ENCODE measurements around the gene MRPS12. TPM values are rescaled to one million over a fixed set of nuclear protein-coding genes. Genes with fewer than 3 reads are reported as not detected.

The MRPS12 gene
- total and polyA plus RNA-seq, 2 of the 13 experiments (the other 11 are each of a cell fraction or from before 2014, with no cell fraction given) = 27.5 to 54.8 TPM

- Histone ChIP-seq H3K9ac (ENCODE audit: insufficient read depth, low read depth, low read length) (no peak overlapping the region), H3K79me2 (ENCODE audit: insufficient read depth, low read length) (no peaks in the 10 kb centered on the region), H4K20me1 (ENCODE audit: insufficient read depth, low read length) (no peaks in the 10 kb centered on the region), H3K4me3 (replicated peaks in 1 of 3; ENCODE audit: insufficient read depth in 1 of 3, low read depth in 2 of 3, low read length in 3 of 3) (no peak overlapping the region), H3K9me3 (ENCODE audit: low read length) (no peaks in the 10 kb centered on the region), H3K4me2 (ENCODE audit: low read depth, low read length) (no peak overlapping the region), H2AFZ (ENCODE audit: low read length) (no peak overlapping the region), H3K27me3 (ENCODE audit: control insufficient read depth in 1 of 2, insufficient read depth in 2 of 2, low read length in 2 of 2) (no peaks in the 10 kb centered on the region), H3K4me1 (ENCODE audit: insufficient read depth, low read length) (0 out of 2 replicates have a peak, but pooled peaks cover 10% of the 10 kb centered on the region), H3K36me3 (replicated peaks in 1 of 2; ENCODE audit: control insufficient read depth in 1 of 2, insufficient read depth in 2 of 2, low read length in 2 of 2) (peaks cover 4 to 12% of the 10 kb centered on the region in 2 experiments; a peak in 3 of 5 replicates), H3K27ac (ENCODE audit: extremely low read length, insufficient read depth, low read length) (no peak overlapping the region)
- ChIA-PET CTCF (ENCODE audit: low intra/inter-chr PET ratio, low total read pairs) (no interaction called here), POLR2A (interaction anchor here (0.5 to 1.6 kb wide), 2 partner anchors 21 to 194 kb away, joined by 3 to 4 read pairs; partner anchors contain the start of genes MRPS12 and SARS2)
- BruUV-seq (replicated peaks) = no TSS peak
- ATAC-seq = no peak
- intact Hi-C loops (cut with micrococcal nuclease; ENCODE audit: unreplicated experiment) (no loop called here), in situ Hi-C loops (cut with HindIII; ENCODE audit: extremely low pct_ligation_motif_present, low pct_unique_long_range_greater_than_20kb) (loop anchor here (25.0 kb wide), 1 partner anchor 172 kb away; the partner anchor contains the start of gene CAPN12)
- 93% methylated on average over 6 of the region's 10 CpGs for WGBS (ENCODE audit: low lambda C conversion rate)
- FAIRE-seq = no peak
- no peak for DNase-seq (ENCODE audit: low spot score)
- TF ChIP-seq POLR2AphosphoS2 (IDR thresholded peaks at IDR 0.05; ENCODE audit: low read depth, low read length) = 0 out of 2 replicates have a peak, but pooled peaks have one; percentile 39
- TF ChIP-seq ZNF281 (CRISPR knock-in tag; IDR thresholded peaks at IDR 0.05; ENCODE audit: borderline replicate concordance) = no peak
Measured at GRCh38 chr19:38908911-38909310, 21.8 kb upstream of the MRPS12 start.

DNA sequence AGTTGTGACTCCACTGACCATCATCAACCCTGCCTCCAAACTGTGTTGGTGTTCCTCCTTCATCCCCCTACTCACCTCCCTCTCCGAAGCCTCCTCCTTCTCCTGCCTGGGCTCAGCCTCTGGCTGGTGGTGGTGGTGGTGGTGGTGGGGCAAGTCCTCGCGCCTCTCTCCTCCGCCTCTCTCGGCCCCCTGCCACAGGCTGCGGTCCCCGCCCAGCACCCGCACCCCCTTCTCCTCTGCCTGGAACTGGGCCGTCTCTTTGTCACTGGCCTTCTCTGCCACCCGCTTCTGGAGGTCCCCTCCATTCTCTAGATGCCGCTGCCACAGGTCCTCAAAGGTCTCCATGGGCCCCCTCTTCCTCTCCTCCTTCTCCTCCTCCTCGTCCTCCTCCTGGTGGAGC lies 20.3 kb upstream of the MRPS12 start:
- no peak overlapping the region for H3K27ac ChIP-seq (ENCODE audit: extremely low read length, insufficient read depth, low read length)
- WGBS (ENCODE audit: low lambda C conversion rate) = 87% methylated on average over 12 of the region's 12 CpGs
- ChIA-PET CTCF (ENCODE audit: low intra/inter-chr PET ratio, low total read pairs) (no interaction called here), POLR2A (no interaction called here)
- H3K9me3 ChIP-seq (ENCODE audit: low read length) = no peaks in the 10 kb centered on the region
- no peak overlapping the region for H2AFZ ChIP-seq (ENCODE audit: low read length)
- DNase-seq (ENCODE audit: low spot score) (no peak), FAIRE-seq (no peak), ATAC-seq (no peak; the same call in 2 of the 3 replicates)
- H3K79me2 ChIP-seq (ENCODE audit: insufficient read depth, low read length) = no peaks in the 10 kb centered on the region
- intact Hi-C loops (cut with micrococcal nuclease; ENCODE audit: unreplicated experiment) (no loop called here), in situ Hi-C loops (cut with HindIII; ENCODE audit: extremely low pct_ligation_motif_present, low pct_unique_long_range_greater_than_20kb) (loop anchor here (25.0 kb wide), 1 partner anchor 173 kb away; the partner anchor contains the start of gene CAPN12)
- TF ChIP-seq SALL1 (CRISPR knock-in tag; IDR thresholded peaks at IDR 0.05) (no peak), ZNF367 (CRISPR knock-in tag; IDR thresholded peaks at IDR 0.05; ENCODE audit: borderline replicate concordance) (no peak), BRD4 (CRISPR knock-in tag; IDR thresholded peaks at IDR 0.05) (no peak), ZNF629 (CRISPR knock-in tag; conservative IDR thresholded peaks at IDR 0.05) (no peak), ZSCAN22 (CRISPR knock-in tag; IDR thresholded peaks at IDR 0.05) (no peak), ZNF331 (CRISPR knock-in tag; IDR thresholded peaks at IDR 0.05) (no peak), GATA4 (IDR thresholded peaks at IDR 0.05; ENCODE audit: borderline replicate concordance, low read depth) (no peak), NFATC3 (CRISPR knock-in tag; IDR thresholded peaks at IDR 0.05) (no peak), ZBTB21 (CRISPR knock-in tag; IDR thresholded peaks at IDR 0.05) (no peak), ZNF652 (CRISPR knock-in tag; IDR thresholded peaks at IDR 0.05; ENCODE audit: borderline replicate concordance, low read depth) (no peak), ZFP36L1 (CRISPR knock-in tag; IDR thresholded peaks at IDR 0.05) (no peak), WIZ (CRISPR knock-in tag; IDR thresholded peaks at IDR 0.05) (no peak), ZIK1 (CRISPR knock-in tag; IDR thresholded peaks at IDR 0.05; ENCODE audit: borderline replicate concordance, low read depth) (no peak)
- TF ChIP-seq, protein P1, sequence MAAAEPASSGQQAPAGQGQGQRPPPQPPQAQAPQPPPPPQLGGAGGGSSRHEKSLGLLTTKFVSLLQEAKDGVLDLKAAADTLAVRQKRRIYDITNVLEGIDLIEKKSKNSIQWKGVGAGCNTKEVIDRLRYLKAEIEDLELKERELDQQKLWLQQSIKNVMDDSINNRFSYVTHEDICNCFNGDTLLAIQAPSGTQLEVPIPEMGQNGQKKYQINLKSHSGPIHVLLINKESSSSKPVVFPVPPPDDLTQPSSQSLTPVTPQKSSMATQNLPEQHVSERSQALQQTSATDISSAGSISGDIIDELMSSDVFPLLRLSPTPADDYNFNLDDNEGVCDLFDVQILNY (CRISPR knock-in tag; conservative IDR thresholded peaks at IDR 0.05) = no peak
- peaks cover under 1 to 3% of the 10 kb centered on the region in 2 experiments; a peak in 2 of 5 replicates for H3K36me3 ChIP-seq (replicated peaks in 1 of 2; ENCODE audit: control insufficient read depth in 1 of 2, insufficient read depth in 2 of 2, low read length in 2 of 2)
- H3K4me3 ChIP-seq (replicated peaks in 1 of 3; ENCODE audit: insufficient read depth in 1 of 3, low read depth in 2 of 3, low read length in 3 of 3) = no peak overlapping the region
- no TSS peak for BruUV-seq (replicated peaks)
- no peak overlapping the region for H3K9ac ChIP-seq (ENCODE audit: insufficient read depth, low read depth, low read length)
- no peak overlapping the region for H3K4me2 ChIP-seq (ENCODE audit: low read depth, low read length)
- H3K27me3 ChIP-seq (ENCODE audit: control insufficient read depth in 1 of 2, insufficient read depth in 2 of 2, low read length in 2 of 2) = no peaks in the 10 kb centered on the region
- H3K4me1 ChIP-seq (ENCODE audit: insufficient read depth, low read length) = no peaks in the 10 kb centered on the region
- no peaks in the 10 kb centered on the region for H4K20me1 ChIP-seq (ENCODE audit: insufficient read depth, low read length)
